Stimulated activated CD8-positive, alpha-beta memory T cell treated with anti-CD3 and anti-CD28 coated beads, Interleukin-4, amount 100 ng/mL, for 24 hours (primary cell): ENCODE data around the gene RNF25.

Experiments
- DNase-seq: peaks from one replicate; pipeline ENCODE4 v3.0.0-alpha.2; 2020; ENCODE audit warnings: low read depth

The RNF25 gene

GRCh38 chr2:218622606-218623365 lies 49.0 kb downstream of the RNF25 start:
- no peak for DNase-seq

GRCh38 chr2:218621007-218621406 lies 50.8 kb downstream of the RNF25 start:
- no peak for DNase-seq

- DNase-seq = no peak
Measured at GRCh38 chr2:218618102-218618860, 53.5 kb downstream of the RNF25 start.

GRCh38 chr2:218615868-218616315 lies 55.9 kb downstream of the RNF25 start:
- DNase-seq = no peak
